NB4 (cell line): ENCODE data around the gene PEX11A.

Experiments used
- DNase-seq: peaks from one replicate; pipeline ENCODE4 v3.0.0; 2010; ENCODE audit warnings: low read depth
- H3K4me3 ChIP-seq: one replicate; pipeline ENCODE4 v1.5.1; 2011; ENCODE audit warnings: mild to moderate bottlenecking, low read depth, low read length, moderate library complexity
- MYC ChIP-seq: IDR thresholded peaks from 2 replicates; pipeline ENCODE4 v1.6.1; 2011; ENCODE audit warnings: low read depth, low read length
- POLR2A ChIP-seq: IDR thresholded peaks from 2 replicates; pipeline ENCODE4 v1.6.1; 2011; ENCODE audit warnings: mild to moderate bottlenecking; ENCODE audit not compliant: insufficient read length; ENCODE audit errors: extremely low read depth
- TF ChIP-seq, protein P1 (sequence below): IDR thresholded peaks from one replicate; pipeline ENCODE4 v1.5.1; 2012; ENCODE audit warnings: low read depth, low read length
- TF ChIP-seq, protein P2 (sequence below): IDR thresholded peaks from 2 replicates; pipeline ENCODE4 v1.6.1; 2011; ENCODE audit warnings: low read depth, low read length

PEX11A gene

DNA sequence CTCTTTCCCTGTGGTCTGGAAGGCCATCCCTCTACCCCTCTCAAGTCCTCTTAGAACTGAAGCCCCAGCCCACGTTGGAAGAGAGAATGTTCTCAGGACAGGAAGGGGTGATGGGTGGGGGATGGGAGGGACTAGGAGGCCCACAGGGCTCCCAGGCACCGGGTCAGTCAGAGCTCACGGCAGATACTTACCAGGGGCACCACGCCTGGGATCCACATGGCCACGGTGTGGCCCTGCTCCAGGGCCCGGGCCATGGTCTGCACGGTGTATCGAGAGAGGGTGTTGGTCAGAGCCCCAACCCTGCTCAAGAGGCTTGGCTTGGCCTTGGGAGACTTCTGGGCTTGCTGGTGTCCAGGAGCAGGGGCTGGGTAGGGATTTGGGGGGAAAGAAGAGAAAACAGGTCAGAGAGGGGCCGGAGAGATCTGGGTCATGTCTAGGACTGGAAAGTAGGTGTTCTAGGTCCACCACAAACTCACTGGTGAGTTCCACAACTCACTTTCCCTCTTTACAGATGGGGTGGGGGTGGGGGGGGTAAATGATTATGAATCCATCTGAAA, 21.2 kb downstream of the PEX11A start:
- TF ChIP-seq POLR2A = no peak
- TF ChIP-seq, protein P1, sequence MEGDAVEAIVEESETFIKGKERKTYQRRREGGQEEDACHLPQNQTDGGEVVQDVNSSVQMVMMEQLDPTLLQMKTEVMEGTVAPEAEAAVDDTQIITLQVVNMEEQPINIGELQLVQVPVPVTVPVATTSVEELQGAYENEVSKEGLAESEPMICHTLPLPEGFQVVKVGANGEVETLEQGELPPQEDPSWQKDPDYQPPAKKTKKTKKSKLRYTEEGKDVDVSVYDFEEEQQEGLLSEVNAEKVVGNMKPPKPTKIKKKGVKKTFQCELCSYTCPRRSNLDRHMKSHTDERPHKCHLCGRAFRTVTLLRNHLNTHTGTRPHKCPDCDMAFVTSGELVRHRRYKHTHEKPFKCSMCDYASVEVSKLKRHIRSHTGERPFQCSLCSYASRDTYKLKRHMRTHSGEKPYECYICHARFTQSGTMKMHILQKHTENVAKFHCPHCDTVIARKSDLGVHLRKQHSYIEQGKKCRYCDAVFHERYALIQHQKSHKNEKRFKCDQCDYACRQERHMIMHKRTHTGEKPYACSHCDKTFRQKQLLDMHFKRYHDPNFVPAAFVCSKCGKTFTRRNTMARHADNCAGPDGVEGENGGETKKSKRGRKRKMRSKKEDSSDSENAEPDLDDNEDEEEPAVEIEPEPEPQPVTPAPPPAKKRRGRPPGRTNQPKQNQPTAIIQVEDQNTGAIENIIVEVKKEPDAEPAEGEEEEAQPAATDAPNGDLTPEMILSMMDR = no peak
- TF ChIP-seq, protein P2, sequence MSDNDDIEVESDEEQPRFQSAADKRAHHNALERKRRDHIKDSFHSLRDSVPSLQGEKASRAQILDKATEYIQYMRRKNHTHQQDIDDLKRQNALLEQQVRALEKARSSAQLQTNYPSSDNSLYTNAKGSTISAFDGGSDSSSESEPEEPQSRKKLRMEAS = no peak
- no peak for TF ChIP-seq MYC
- no peak overlapping the region for H3K4me3 ChIP-seq
- no peak for DNase-seq

DNA sequence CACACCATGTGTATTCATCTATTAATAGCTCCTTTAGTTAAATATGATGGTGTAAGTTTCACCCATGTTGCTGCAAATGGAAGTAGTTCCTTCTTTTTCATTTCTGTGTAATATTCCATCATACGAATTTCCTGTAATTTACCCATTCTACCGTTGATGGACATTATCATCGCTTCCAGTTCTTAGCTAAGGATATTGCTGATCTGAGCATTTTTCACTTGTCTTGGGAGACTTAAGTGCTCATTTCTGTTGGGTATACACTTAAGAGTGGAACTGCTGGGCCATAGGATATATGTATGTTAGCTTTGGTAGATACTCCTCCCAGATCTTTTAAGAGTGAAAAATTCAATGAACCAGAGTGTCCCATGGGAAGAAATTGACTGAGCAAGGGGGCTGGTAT, 22.4 kb downstream of the PEX11A start:
- no peak for TF ChIP-seq MYC
- TF ChIP-seq, protein P1 = no peak
- TF ChIP-seq, protein P2 = no peak
- TF ChIP-seq POLR2A = no peak

DNA sequence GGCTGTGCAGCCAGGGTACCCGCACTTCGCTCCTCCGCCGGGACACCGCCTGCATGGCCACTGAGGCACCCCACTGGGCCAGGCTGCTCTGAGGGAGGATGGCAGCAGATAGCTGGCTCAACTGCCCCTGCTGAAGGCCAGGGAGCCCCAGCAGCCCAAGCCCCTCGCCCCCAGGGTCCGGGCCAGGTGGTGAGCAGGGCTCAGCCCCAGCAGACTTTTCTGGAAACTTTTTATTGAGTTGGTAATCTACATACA, 22.9 kb downstream of the PEX11A start:
- DNase-seq = no peak
- TF ChIP-seq, protein P1 = no peak
- TF ChIP-seq POLR2A (no peak), MYC (no peak)
- TF ChIP-seq, protein P2 = no peak
- no peak overlapping the region for H3K4me3 ChIP-seq

More for the DNA sequence above, 22.4 kb downstream of the PEX11A start:
- no peak for DNase-seq
- no peak overlapping the region for H3K4me3 ChIP-seq

DNA sequence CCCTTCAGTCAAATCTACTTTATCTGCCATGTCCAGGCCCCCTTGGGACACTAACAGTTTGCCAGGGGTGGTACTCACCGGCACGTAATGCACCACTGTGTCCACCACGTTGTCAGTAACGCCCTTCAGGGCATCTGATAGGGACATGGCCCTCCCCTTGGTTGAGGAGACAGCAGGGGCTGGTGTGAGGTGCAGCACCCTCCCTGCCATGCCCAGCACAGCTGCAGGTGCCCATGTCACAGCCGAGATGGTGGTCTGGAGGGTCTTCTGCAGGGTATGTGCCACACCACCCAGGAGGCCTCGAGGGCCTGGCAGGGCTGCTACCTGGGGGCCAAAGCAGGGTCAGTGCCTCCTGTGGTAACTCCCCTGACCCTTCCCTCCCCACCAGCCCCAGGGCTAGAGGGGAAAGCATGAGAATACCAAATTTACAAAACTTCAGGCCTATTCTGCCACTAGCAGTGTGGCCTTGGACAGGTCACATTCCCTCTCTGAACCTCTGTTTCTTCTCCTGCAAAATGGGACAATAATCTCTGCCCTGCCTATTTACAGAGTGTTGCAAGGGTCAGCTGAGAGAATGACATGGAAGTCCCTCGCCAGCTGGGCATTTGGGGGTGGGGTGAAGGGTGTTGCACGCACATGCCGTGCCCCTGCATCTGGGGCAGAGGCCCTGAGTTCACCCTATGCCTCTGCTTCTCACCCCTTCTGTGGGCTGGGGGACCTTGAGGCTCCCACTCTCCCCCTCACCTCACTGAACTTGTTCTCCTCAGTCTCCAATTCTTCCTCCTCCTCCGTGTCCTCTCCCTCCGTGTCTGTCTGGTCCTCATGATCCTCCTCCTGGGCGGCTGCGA, 23.5 kb downstream of the PEX11A start:
- no peak for DNase-seq
- no peak for TF ChIP-seq MYC
- TF ChIP-seq, protein P1 = no peak
- TF ChIP-seq POLR2A = no peak
- TF ChIP-seq, protein P2 = no peak
- no peak overlapping the region for H3K4me3 ChIP-seq

DNA sequence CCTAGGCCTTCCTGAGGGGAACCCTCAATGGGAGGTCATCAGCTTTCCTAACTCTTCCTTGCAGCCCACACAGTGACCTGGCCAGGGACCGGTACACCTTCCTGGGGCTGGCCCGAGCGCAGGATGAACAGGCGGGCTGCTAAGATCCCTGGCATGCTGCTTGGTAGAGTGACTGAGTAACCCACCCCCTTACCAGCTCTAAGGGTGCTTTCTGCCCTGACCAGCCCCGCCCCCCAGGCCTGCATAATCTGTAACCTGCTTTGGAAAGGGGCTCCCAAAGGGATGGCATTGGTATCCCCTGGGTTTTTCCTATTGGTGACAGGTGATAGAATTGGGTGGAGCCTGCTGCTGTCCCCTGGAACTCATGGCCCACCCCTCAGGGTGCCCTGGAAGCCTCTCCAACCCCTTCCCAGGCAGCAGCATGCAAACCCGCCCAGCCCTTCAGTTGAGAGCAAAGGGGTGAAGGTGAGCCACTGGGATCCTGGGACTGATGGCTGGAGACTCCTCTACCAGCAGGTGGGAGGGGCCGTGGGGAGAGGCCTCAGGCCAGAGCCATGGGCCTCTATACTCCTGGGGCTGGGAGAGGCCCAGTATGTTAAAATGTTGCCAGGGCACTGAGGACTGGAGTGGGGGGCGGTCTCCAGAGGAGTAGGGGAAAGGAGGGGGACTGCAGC, 24.2 kb downstream of the PEX11A start:
- no peak for DNase-seq
- no peak overlapping the region for H3K4me3 ChIP-seq
- TF ChIP-seq MYC (no peak), POLR2A (no peak)
- TF ChIP-seq, protein P1 = no peak
- TF ChIP-seq, protein P2 = no peak
